ENCODE data around the gene COL11A1. TPM values are rescaled to one million over a fixed set of nuclear protein-coding genes. Genes with fewer than 3 reads are reported as not detected.

COL11A1 gene
- polyA plus RNA-seq, 1 of the 3 experiments (the other 2 are of a cell fraction) = 0.13 TPM

GRCh38 chr1:102886638-102887037 lies 221.7 kb downstream of the COL11A1 start:
- no peaks in the 10 kb centered on the region for H3K79me2 ChIP-seq (ENCODE audit: insufficient read depth)
- peaks cover 0 to 5% of the 10 kb centered on the region in 2 experiments; a peak in 2 of 4 replicates for H3K4me1 ChIP-seq (ENCODE audit: control insufficient read depth in 1 of 2, insufficient read depth in 2 of 2, low read depth in 1 of 2, low read length in 1 of 2)
- H4K20me1 ChIP-seq (ENCODE audit: insufficient read depth) = no peaks in the 10 kb centered on the region
- ChIA-PET CTCF (interaction anchor here (1.2 kb wide), 1 partner anchor 10 kb away, joined by 4 read pairs; no protein-coding TSS in a partner anchor), POLR2A (no interaction called here)
- WGBS (ENCODE audit: low lambda C conversion rate) = 82% methylated on average over 4 of the region's 4 CpGs
- no peak overlapping the region for H3K4me2 ChIP-seq
- no peaks in the 10 kb centered on the region for H3K9me3 ChIP-seq
- H2AFZ ChIP-seq (ENCODE audit: low read depth) = no peak overlapping the region
- no peak overlapping the region for H3K27ac ChIP-seq (ENCODE audit: low read depth in 2 of 2, low read length in 1 of 2)
- TF ChIP-seq RAD21 (IDR thresholded peaks at IDR 0.05; ENCODE audit: low read length) (no peak), TCF12 (IDR thresholded peaks at IDR 0.05) (no peak)
- H3K36me3 ChIP-seq (replicated peaks in 1 of 2; ENCODE audit: control insufficient read depth in 1 of 2, insufficient read depth in 2 of 2, low read length in 1 of 2) = no peaks in the 10 kb centered on the region
- H3K9me2 ChIP-seq = no peaks in the 10 kb centered on the region
- no peak overlapping the region for H3K4me3 ChIP-seq (ENCODE audit: low read depth in 2 of 2, low read length in 1 of 2)
- H3F3A ChIP-seq (replicated peaks; ENCODE audit: insufficient read depth) = no peaks in the 10 kb centered on the region
- no peak overlapping the region for H3K9ac ChIP-seq
- DNase-seq = no peak
- no peaks in the 10 kb centered on the region for H3K27me3 ChIP-seq (ENCODE audit: insufficient read depth)

DNA sequence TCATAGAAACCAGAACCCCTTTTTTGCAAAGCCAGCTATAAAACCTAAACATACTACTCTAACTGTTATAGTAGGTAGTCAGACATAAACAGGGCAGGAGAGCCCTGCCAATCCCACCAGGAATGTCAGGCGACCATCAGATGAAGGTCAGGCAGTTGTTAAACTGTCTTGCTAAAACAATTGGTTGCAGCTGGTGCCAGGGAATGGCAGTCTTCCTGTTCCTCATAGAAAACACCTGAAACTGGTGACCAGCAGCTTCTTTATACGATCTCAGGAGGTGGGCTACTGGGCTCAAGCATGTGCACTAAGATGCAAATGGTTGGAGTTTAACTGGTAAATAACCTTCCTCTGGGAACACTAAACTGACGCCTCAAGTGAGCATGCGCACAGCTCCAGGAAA lies 224.1 kb downstream of the COL11A1 start:
- H3K4me1 ChIP-seq (ENCODE audit: control insufficient read depth in 1 of 2, insufficient read depth in 2 of 2, low read depth in 1 of 2, low read length in 1 of 2) = peaks cover 0 to 17% of the 10 kb centered on the region in 2 experiments; a peak in 2 of 4 replicates
- H3K27ac ChIP-seq (ENCODE audit: low read depth in 2 of 2, low read length in 1 of 2) = no peak overlapping the region
- no peak overlapping the region for H3K4me2 ChIP-seq
- no peaks in the 10 kb centered on the region for H3K79me2 ChIP-seq (ENCODE audit: insufficient read depth)
- DNase-seq = no peak
- no peak overlapping the region for H2AFZ ChIP-seq (ENCODE audit: low read depth)
- no peak overlapping the region for H3K4me3 ChIP-seq (ENCODE audit: low read depth in 2 of 2, low read length in 1 of 2)
- WGBS (ENCODE audit: low lambda C conversion rate) = 100% methylated on average over 1 of the region's 4 CpGs
- H3K9ac ChIP-seq = no peak overlapping the region
- peaks cover 12% of the 10 kb centered on the region for H3F3A ChIP-seq (replicated peaks; ENCODE audit: insufficient read depth)
- TF ChIP-seq NRF1 (IDR thresholded peaks at IDR 0.05; ENCODE audit: low read depth, low read length) (no peak), FOSL2 (IDR thresholded peaks at IDR 0.05; ENCODE audit: borderline replicate concordance, low read depth) (no peak), RFX5 (IDR thresholded peaks at IDR 0.05; ENCODE audit: low read length) (no peak), ZBTB33 (IDR thresholded peaks at IDR 0.05; ENCODE audit: borderline replicate concordance, low read depth) (no peak), SMC3 (IDR thresholded peaks at IDR 0.05; ENCODE audit: low read depth, low read length) (no peak), TEAD4 (IDR thresholded peaks at IDR 0.05; ENCODE audit: borderline replicate concordance, insufficient read depth) (no peak), GATA2 (CRISPR knock-in tag; IDR thresholded peaks at IDR 0.05) (no peak), MEF2A (IDR thresholded peaks at IDR 0.05; ENCODE audit: borderline replicate concordance, low read depth) (no peak), RCOR1 (IDR thresholded peaks at IDR 0.05; ENCODE audit: low read length) (no peak), REST (IDR thresholded peaks at IDR 0.05; ENCODE audit: low read depth, low read length) (no peak), TAF1 (IDR thresholded peaks at IDR 0.05; ENCODE audit: borderline replicate concordance, low read depth, low read length) (no peak)
- TF ChIP-seq, protein P1, sequence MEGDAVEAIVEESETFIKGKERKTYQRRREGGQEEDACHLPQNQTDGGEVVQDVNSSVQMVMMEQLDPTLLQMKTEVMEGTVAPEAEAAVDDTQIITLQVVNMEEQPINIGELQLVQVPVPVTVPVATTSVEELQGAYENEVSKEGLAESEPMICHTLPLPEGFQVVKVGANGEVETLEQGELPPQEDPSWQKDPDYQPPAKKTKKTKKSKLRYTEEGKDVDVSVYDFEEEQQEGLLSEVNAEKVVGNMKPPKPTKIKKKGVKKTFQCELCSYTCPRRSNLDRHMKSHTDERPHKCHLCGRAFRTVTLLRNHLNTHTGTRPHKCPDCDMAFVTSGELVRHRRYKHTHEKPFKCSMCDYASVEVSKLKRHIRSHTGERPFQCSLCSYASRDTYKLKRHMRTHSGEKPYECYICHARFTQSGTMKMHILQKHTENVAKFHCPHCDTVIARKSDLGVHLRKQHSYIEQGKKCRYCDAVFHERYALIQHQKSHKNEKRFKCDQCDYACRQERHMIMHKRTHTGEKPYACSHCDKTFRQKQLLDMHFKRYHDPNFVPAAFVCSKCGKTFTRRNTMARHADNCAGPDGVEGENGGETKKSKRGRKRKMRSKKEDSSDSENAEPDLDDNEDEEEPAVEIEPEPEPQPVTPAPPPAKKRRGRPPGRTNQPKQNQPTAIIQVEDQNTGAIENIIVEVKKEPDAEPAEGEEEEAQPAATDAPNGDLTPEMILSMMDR (IDR thresholded peaks at IDR 0.05) = no peak
- TF ChIP-seq, protein P2, sequence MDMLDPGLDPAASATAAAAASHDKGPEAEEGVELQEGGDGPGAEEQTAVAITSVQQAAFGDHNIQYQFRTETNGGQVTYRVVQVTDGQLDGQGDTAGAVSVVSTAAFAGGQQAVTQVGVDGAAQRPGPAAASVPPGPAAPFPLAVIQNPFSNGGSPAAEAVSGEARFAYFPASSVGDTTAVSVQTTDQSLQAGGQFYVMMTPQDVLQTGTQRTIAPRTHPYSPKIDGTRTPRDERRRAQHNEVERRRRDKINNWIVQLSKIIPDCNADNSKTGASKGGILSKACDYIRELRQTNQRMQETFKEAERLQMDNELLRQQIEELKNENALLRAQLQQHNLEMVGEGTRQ (IDR thresholded peaks at IDR 0.05; ENCODE audit: borderline replicate concordance, low read depth, low read length) = no peak
- ChIA-PET POLR2A (no interaction called here), CTCF (no interaction called here)
- H3K36me3 ChIP-seq (replicated peaks in 1 of 2; ENCODE audit: control insufficient read depth in 1 of 2, insufficient read depth in 2 of 2, low read length in 1 of 2) = no peaks in the 10 kb centered on the region
- no peaks in the 10 kb centered on the region for H4K20me1 ChIP-seq (ENCODE audit: insufficient read depth)
- no peaks in the 10 kb centered on the region for H3K9me3 ChIP-seq
- no peaks in the 10 kb centered on the region for H3K9me2 ChIP-seq
- no peaks in the 10 kb centered on the region for H3K27me3 ChIP-seq (ENCODE audit: insufficient read depth)
